GM12872 (cell line): ENCODE results near the gene PDGFC.

Source experiments
- TF ChIP-seq, protein P1 (sequence below): IDR thresholded peaks from 3 replicates; pipeline ENCODE4 v1.5.1; 2011; ENCODE audit warnings: low read depth, mild to moderate bottlenecking, low read length, moderate library complexity; ENCODE audit not compliant: insufficient read depth

The PDGFC gene

DNA sequence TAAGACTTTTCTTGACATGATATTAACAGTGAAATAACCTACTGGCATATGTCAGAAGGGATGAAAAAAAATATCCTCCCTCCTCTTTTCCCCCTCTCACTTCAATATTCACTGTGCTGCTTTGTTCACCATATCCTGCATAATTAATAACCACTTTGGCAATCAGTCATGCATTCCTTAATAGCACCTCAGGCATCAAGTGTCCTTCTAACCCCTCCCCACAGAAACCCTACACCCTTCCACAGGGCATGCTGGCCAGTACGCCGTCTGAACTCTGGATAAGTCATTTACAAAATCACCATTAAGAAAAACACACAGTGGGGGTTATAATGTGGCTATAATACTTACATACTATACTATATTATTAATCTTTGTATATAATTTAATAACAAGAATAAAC lies 165.9 kb downstream of the PDGFC start:
- TF ChIP-seq, protein P1, sequence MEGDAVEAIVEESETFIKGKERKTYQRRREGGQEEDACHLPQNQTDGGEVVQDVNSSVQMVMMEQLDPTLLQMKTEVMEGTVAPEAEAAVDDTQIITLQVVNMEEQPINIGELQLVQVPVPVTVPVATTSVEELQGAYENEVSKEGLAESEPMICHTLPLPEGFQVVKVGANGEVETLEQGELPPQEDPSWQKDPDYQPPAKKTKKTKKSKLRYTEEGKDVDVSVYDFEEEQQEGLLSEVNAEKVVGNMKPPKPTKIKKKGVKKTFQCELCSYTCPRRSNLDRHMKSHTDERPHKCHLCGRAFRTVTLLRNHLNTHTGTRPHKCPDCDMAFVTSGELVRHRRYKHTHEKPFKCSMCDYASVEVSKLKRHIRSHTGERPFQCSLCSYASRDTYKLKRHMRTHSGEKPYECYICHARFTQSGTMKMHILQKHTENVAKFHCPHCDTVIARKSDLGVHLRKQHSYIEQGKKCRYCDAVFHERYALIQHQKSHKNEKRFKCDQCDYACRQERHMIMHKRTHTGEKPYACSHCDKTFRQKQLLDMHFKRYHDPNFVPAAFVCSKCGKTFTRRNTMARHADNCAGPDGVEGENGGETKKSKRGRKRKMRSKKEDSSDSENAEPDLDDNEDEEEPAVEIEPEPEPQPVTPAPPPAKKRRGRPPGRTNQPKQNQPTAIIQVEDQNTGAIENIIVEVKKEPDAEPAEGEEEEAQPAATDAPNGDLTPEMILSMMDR, result no peak

DNA sequence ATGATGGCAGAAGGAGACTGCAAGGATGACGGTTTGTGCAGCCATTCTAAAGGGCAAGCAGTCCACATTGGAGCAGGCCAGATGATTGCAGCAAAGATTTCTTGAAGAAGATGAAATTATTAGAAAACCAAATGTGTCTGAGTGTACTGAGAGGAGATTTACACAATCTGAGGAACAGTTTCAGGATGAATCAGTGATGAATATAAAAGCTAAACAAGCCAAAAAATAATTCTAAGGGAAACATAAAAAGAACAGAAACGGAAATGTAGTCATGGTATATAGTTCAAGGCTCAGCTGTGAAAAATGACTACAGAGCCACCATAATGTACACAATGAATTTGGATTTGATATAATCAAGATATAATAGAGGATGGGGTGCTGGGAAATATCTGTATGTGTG lies 168.5 kb downstream of the PDGFC start:
- TF ChIP-seq, protein P1, result no peak

DNA sequence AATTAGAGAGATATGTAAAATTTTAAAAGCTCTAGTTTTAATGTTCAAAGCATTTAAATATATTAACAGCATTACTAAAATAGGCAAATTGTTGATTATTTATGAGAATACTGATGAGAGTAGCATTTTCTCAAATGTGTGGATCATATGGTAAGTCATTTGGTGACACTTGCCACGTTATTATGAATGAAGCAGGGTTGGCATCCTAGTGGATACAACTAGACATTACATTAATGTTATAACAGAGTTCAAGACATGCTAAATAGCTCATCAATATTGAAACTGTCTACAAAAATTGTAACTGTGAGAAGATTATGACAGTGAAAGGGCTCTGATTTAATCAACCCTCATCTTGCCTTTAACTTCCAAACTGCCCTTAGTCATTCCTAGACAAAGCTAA lies 171.1 kb downstream of the PDGFC start:
- TF ChIP-seq, protein P1, result peak; percentile 11; the same call in 1 of the 3 replicates

DNA sequence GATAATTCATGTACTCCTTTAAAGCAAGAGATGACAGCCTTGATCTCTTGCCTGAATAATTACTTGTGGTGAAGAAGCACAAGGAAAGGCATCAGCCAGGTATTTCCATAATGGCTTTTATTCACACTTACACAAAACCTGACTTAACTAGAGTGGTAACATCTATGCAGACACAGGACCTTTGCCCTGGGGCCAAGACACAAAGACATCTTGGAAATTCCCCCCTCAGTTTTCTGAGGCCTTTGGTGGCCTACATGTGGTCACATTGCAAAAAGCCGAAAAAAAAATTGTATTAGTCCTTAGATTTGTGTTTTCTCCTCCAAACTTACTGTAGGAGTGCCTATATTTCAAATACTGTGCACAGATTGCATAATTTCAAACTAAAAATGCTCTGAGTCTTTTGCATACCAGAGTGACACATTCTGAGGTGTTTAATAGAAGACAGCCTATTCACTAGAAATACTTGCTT lies 172.4 kb downstream of the PDGFC start:
- TF ChIP-seq, protein P1, result no peak

DNA sequence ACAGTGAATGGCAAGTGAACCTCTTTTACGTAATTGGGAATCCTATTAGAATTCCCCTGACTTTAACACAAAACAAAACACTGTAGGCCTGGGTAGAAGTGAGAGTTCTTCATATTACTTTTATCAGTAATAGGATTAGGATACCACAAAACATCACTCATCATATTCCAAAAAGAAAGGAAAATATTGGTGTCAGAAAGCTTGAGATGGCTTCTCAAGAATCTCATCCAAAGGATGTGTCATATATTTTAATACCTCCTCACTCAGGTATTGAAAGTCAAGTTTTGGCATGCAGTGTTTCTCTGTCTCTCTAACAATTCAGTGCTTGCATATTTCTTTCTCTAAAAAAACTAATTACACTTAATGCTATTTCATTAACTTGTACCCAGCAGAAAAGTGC lies 173.2 kb downstream of the PDGFC start:
- TF ChIP-seq, protein P1, result no peak

DNA sequence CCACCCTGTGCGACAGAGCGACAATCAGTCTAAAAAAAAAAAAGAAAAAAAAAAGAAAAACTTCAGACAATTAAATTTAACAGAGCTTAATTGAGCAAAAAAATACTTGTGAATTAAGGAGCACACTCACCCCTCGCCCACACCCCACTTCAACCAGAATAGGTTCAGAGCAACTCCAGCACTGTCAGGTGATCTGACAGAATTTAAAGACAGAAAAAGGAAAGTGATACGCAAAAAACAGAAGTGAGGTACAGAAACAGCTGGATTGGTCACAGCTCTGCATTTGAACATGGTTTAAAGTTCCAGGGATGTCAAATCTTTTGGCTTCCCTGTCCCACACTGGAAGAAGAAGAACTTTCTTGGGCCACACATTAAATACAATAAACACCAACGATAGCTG lies 174.4 kb downstream of the PDGFC start:
- TF ChIP-seq, protein P1, result no peak

DNA sequence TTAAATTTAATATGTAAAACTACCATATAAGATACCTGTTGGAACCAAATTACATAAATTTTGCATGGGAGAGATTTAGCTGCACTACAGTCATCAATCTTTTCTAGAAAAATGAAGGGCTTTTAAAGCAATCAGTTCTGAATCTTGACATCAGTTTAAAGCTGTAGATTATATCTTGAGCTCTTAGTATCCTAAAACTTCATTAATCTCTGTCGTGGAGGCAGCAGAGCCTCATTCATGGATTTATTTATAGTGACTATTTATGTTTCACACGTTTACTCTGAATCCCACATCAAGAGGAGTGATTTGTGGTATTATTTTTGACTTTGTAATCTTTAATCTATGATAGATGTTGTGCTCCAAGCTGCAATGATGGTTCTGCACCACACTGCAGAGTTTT lies 175.9 kb downstream of the PDGFC start:
- TF ChIP-seq, protein P1, result no peak

DNA sequence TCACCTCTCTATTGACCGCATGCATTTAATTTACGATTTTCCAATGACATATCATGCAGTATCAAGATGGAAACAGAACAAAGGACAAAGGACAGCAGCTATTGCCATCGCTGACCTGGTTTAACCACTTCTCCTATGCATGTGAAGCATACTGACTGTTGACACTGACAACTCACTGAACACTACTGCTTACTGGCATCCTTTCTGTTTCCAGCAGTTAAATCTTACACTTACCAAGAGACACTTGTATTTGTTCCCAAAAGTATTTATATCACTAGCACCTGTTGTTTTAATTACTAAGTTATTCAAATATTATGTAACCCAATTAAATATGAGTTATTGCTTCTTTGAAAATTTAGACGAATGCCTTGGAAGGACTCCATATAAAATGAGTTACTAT lies 176.7 kb downstream of the PDGFC start:
- TF ChIP-seq, protein P1, result no peak
